PC-3 (cell line): Measurements from ENCODE around the gene MT1H. TPM values are rescaled to one million over a fixed set of nuclear protein-coding genes. Genes with fewer than 3 reads are reported as not detected.
A peak's percentile ranks its signal among the peaks of the same experiment; 100 is the strongest.

ENCODE experiments used
- ATAC-seq: fragments of 200-7000 bp; cut with Tn5 transposase; 2 replicates; pipeline ENCODE4 v1.9.1; 2020; ENCODE audit warnings: mild to moderate bottlenecking, moderate library complexity
- BruUV-seq: library from RNA; stranded (reverse); fragments of 400-500 nt; replicated peaks from 2 replicates; lab custom pipeline; 2021; lab: Mats Ljungman, UMichigan
- CTCF ChIA-PET: fragments of 300-600 bp; sonication (Branson Sonifier 250); formaldehyde crosslinking; loops from one replicate; lab custom pipeline; 2022; ENCODE audit warnings: antibody characterized with exemption; lab: Charles Lee
- POLR2A ChIA-PET: fragments of 300-600 bp; sonication (Branson Sonifier 250); formaldehyde crosslinking; loops from one replicate; lab custom pipeline; 2022; ENCODE audit warnings: antibody characterized with exemption; ENCODE audit not compliant: unreplicated experiment; lab: Charles Lee
- DNase-seq: peaks from one replicate; pipeline ENCODE4 v3.0.0-alpha.2; 2015
- H2AFZ ChIP-seq: fragments of 300-600 bp; sonication (generic); 2 replicates; pipeline ENCODE4 v1.6.0; 2016; ENCODE audit warnings: antibody characterized with exemption, low read length
- H3F3A ChIP-seq: fragments of 300-600 bp; sonication (generic); one replicate; pipeline ENCODE4 v1.6.0; 2017; ENCODE audit warnings: antibody characterized with exemption, low read length, control low read depth, mild to moderate bottlenecking; ENCODE audit not compliant: unreplicated experiment
- H3K27ac ChIP-seq: fragments of 300-600 bp; sonication (generic); 2 replicates; pipeline ENCODE4 v1.5.1; 2016; ENCODE audit warnings: mild to moderate bottlenecking, low read length
- H3K27me3 ChIP-seq: fragments of 300-600 bp; sonication (generic); 2 replicates; pipeline ENCODE4 v1.6.1; 2016; ENCODE audit warnings: low read length, mixed read lengths
- H3K36me3 ChIP-seq: fragments of 300-600 bp; sonication (generic); 2 replicates; pipeline ENCODE4 v1.6.1; 2016; ENCODE audit warnings: low read depth, mixed run types, low read length, mixed read lengths
- H3K4me1 ChIP-seq: fragments of 300-600 bp; sonication (generic); 2 replicates; pipeline ENCODE4 v1.5.1; 2016; ENCODE audit warnings: low read length; ENCODE audit not compliant: insufficient read depth
- H3K4me2 ChIP-seq: fragments of 300-600 bp; sonication (generic); 2 replicates; pipeline ENCODE4 v1.6.0; 2016; ENCODE audit warnings: low read length
- H3K4me3 ChIP-seq: fragments of 300-600 bp; sonication (generic); 2 replicates; pipeline ENCODE4 v1.5.1; 2016; ENCODE audit warnings: mild to moderate bottlenecking, low read length, mixed read lengths
- H3K79me2 ChIP-seq: fragments of 300-600 bp; sonication (generic); 2 replicates; pipeline ENCODE4 v1.6.1; 2017; ENCODE audit warnings: low read length, mixed read lengths
- H3K9ac ChIP-seq: fragments of 300-600 bp; sonication (generic); 2 replicates; pipeline ENCODE4 v1.6.0; 2016; ENCODE audit warnings: mild to moderate bottlenecking, low read length
- H3K9me2 ChIP-seq: fragments of 300-600 bp; sonication (generic); replicated peaks from 2 replicates; pipeline ENCODE4 v1.6.1; 2016; ENCODE audit warnings: mixed run types, low read length, mixed read lengths
- H3K9me3 ChIP-seq: fragments of 300-600 bp; sonication (generic); 2 replicates; pipeline ENCODE4 v1.6.1; 2016; ENCODE audit warnings: low read length, mixed read lengths
- H4K20me1 ChIP-seq: fragments of 300-600 bp; sonication (generic); 2 replicates; pipeline ENCODE4 v1.6.1; 2016; ENCODE audit warnings: low read length, mixed read lengths
- CTCF ChIP-seq: fragments of 300-600 bp; sonication (generic); conservative IDR thresholded peaks from 2 replicates; pipeline ENCODE4 v1.5.1; 2017; ENCODE audit warnings: antibody characterized with exemption, low read depth, mild to moderate bottlenecking, low read length
- EZH2 ChIP-seq: fragments of 300-600 bp; sonication (generic); IDR thresholded peaks from one replicate; pipeline ENCODE4 v1.6.1; 2017; ENCODE audit warnings: antibody characterized with exemption, mild to moderate bottlenecking, low read length; ENCODE audit not compliant: unreplicated experiment
- EZH2phosphoT487 ChIP-seq: fragments of 300-600 bp; sonication (generic); IDR thresholded peaks from 2 replicates; pipeline ENCODE4 v1.6.1; 2018; ENCODE audit warnings: mild to moderate bottlenecking, antibody characterized with exemption, low read length, borderline replicate concordance
- intact Hi-C: fragments of 100-400 bp; cut with micrococcal nuclease; formaldehyde crosslinking; loops from 2 replicates; pipeline ENCODE4 v1.9.0; 2023
- total RNA-seq: library from RNA; depleted of rRNA; stranded (reverse); fragments of >200 nt; gene quantifications from 2 replicates; pipeline ENCODE4 v1.2.3, GENCODE V29; 2014

The MT1H gene
- total RNA-seq, 1 experiment from 2014 or later = not detected

GRCh38 chr16:56682703-56683397, 13.2 kb downstream of the MT1H start:
- ATAC-seq = no peak
- Histone ChIP-seq H3K4me3 (peak overlapping the region; percentile 77), H3K79me2 (peaks cover 8% of the 10 kb centered on the region; the same call in 1 of the 2 replicates), H3K9me3 (no peaks in the 10 kb centered on the region), H3K4me2 (peak overlapping the region; percentile 94), H4K20me1 (no peaks in the 10 kb centered on the region), H3K4me1 (peaks cover 29% of the 10 kb centered on the region), H3K9ac (peak overlapping the region; percentile 72), H3F3A (no peaks in the 10 kb centered on the region), H3K27ac (no peak overlapping the region), H2AFZ (peak overlapping the region; percentile 66), H3K9me2 (no peaks in the 10 kb centered on the region), H3K36me3 (no peaks in the 10 kb centered on the region), H3K27me3 (no peaks in the 10 kb centered on the region)
- ChIA-PET CTCF (no interaction called here), POLR2A (interaction anchor here (0.6 kb wide), 1 partner anchor 73 kb away, joined by 3 read pairs; no protein-coding TSS in a partner anchor)
- intact Hi-C loops = loop anchor here (5.0 kb wide), 1 partner anchor 76 kb away; the partner anchor contains the start of gene MT2A
- TSS peak; percentile 91 for BruUV-seq
- TF ChIP-seq CTCF (no peak), EZH2 (no peak), EZH2phosphoT487 (no peak)
- no peak for DNase-seq

GRCh38 chr16:56683424-56684172, 14.0 kb downstream of the MT1H start:
- H3F3A ChIP-seq = no peaks in the 10 kb centered on the region
- no peaks in the 10 kb centered on the region for H3K9me2 ChIP-seq
- DNase-seq = no peak
- TF ChIP-seq CTCF (no peak), EZH2phosphoT487 (no peak)
- CTCF ChIA-PET = no interaction called here
- H3K79me2 ChIP-seq = peaks cover 8% of the 10 kb centered on the region; the same call in 1 of the 2 replicates
- H4K20me1 ChIP-seq = no peaks in the 10 kb centered on the region
- H3K4me2 ChIP-seq = peak overlapping the region; percentile 94
- no peaks in the 10 kb centered on the region for H3K27me3 ChIP-seq
- no peaks in the 10 kb centered on the region for H3K36me3 ChIP-seq
- H2AFZ ChIP-seq = no peak overlapping the region
- POLR2A ChIA-PET = no interaction called here
- H3K4me3 ChIP-seq = peak overlapping the region; percentile 77; the same call in 1 of the 2 replicates
- no peaks in the 10 kb centered on the region for H3K9me3 ChIP-seq
- no peak overlapping the region for H3K27ac ChIP-seq
- no TSS peak for BruUV-seq
- no peak overlapping the region for H3K9ac ChIP-seq
- H3K4me1 ChIP-seq = peaks cover 29% of the 10 kb centered on the region
- intact Hi-C loops = loop anchor here (5.0 kb wide), 1 partner anchor 76 kb away; the partner anchor contains the start of gene MT2A
- no peak for ATAC-seq
